ENCODE data around the gene B4GALT2. TPM values are rescaled to one million over a fixed set of nuclear protein-coding genes. Genes with fewer than 3 reads are reported as not detected.
A peak's percentile ranks its signal among the peaks of the same experiment; 100 is the strongest.

Gene B4GALT2
- polyA plus RNA-seq, 1 of the 3 experiments (the other 2 are of a cell fraction) = 48.0 TPM

DNA sequence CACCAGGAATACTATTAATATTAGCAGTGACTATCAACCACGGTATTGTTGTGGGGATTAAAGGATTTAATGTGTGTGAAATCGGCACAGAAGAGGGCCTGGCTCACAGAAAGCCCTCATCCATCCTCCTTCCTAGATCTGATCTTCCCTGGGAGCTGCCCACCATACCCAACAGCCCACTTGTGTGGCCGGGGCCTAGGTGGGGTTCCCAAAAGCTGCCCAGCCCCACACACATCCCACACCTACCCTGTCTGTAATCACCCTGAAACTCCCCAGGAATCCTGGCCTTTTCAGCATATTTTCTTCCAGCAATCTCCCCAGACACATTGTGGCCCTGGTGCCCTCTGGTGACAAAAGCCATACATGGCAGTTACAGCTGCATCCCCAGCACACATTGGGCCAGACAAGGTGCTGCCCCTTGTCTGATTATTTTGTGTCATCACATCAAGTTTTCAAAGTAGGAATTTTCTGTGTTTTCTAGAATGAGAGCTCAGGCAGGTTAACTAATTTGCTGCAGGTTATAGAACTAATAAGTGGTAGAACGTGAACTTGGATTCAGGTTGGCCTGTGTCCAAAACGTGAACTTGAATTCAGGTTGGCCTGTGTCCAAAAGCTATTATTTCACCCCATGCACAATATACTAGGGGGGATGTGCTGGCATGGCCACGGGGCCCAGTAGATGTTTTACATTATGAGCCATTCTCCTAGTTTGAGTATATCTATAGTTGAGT, 57.6 kb downstream of the B4GALT2 start:
- ChIA-PET CTCF (interaction anchor here (0.7 to 25.6 kb wide), 36 partner anchors 8 to 567 kb away, joined by 3 to 598 read pairs (median 4); partner anchors contain the start of genes ATP6V0B, CCDC24 and IPO13), POLR2A (no interaction called here)
- no peaks in the 10 kb centered on the region for H3K79me2 ChIP-seq (ENCODE audit: insufficient read depth)
- no peaks in the 10 kb centered on the region for H3K9me3 ChIP-seq
- H3K4me2 ChIP-seq = no peak overlapping the region
- H3K9me2 ChIP-seq = no peaks in the 10 kb centered on the region
- no peaks in the 10 kb centered on the region for H3K36me3 ChIP-seq (replicated peaks in 1 of 2; ENCODE audit: control insufficient read depth in 1 of 2, insufficient read depth in 2 of 2, low read length in 1 of 2)
- H3K4me3 ChIP-seq (ENCODE audit: low read depth in 2 of 2, low read length in 1 of 2) = no peak overlapping the region; a peak in 1 of 4 replicates
- H3K27me3 ChIP-seq (ENCODE audit: insufficient read depth) = no peaks in the 10 kb centered on the region
- H3K27ac ChIP-seq (ENCODE audit: low read depth in 2 of 2, low read length in 1 of 2) = peak overlapping the region in 1 of 2 experiments; percentile 74; a peak in 2 of 4 replicates
- H4K20me1 ChIP-seq (ENCODE audit: insufficient read depth) = no peaks in the 10 kb centered on the region
- TF ChIP-seq GATA2 (CRISPR knock-in tag; IDR thresholded peaks at IDR 0.05) = no peak
- no peak for TF ChIP-seq TEAD4 (IDR thresholded peaks at IDR 0.05; ENCODE audit: borderline replicate concordance, insufficient read depth)
- no peak for TF ChIP-seq TCF12 (IDR thresholded peaks at IDR 0.05)
- TF ChIP-seq, protein P1, sequence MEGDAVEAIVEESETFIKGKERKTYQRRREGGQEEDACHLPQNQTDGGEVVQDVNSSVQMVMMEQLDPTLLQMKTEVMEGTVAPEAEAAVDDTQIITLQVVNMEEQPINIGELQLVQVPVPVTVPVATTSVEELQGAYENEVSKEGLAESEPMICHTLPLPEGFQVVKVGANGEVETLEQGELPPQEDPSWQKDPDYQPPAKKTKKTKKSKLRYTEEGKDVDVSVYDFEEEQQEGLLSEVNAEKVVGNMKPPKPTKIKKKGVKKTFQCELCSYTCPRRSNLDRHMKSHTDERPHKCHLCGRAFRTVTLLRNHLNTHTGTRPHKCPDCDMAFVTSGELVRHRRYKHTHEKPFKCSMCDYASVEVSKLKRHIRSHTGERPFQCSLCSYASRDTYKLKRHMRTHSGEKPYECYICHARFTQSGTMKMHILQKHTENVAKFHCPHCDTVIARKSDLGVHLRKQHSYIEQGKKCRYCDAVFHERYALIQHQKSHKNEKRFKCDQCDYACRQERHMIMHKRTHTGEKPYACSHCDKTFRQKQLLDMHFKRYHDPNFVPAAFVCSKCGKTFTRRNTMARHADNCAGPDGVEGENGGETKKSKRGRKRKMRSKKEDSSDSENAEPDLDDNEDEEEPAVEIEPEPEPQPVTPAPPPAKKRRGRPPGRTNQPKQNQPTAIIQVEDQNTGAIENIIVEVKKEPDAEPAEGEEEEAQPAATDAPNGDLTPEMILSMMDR (IDR thresholded peaks at IDR 0.05) = peak; percentile 85
- peak; percentile 89 for TF ChIP-seq RAD21 (IDR thresholded peaks at IDR 0.05; ENCODE audit: low read length)
- TF ChIP-seq SMC3 (IDR thresholded peaks at IDR 0.05; ENCODE audit: low read depth, low read length) = peak; percentile 92
- TF ChIP-seq, protein P2, sequence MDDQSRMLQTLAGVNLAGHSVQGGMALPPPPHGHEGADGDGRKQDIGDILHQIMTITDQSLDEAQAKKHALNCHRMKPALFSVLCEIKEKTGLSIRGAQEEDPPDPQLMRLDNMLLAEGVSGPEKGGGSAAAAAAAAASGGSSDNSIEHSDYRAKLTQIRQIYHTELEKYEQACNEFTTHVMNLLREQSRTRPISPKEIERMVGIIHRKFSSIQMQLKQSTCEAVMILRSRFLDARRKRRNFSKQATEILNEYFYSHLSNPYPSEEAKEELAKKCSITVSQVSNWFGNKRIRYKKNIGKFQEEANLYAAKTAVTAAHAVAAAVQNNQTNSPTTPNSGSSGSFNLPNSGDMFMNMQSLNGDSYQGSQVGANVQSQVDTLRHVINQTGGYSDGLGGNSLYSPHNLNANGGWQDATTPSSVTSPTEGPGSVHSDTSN (IDR thresholded peaks at IDR 0.05) = no peak
- TF ChIP-seq, protein P3, sequence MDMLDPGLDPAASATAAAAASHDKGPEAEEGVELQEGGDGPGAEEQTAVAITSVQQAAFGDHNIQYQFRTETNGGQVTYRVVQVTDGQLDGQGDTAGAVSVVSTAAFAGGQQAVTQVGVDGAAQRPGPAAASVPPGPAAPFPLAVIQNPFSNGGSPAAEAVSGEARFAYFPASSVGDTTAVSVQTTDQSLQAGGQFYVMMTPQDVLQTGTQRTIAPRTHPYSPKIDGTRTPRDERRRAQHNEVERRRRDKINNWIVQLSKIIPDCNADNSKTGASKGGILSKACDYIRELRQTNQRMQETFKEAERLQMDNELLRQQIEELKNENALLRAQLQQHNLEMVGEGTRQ (IDR thresholded peaks at IDR 0.05; ENCODE audit: borderline replicate concordance, low read depth, low read length) = no peak
- 0 out of 2 replicates have a peak, but pooled peaks have one; percentile 44 for TF ChIP-seq SIN3A (IDR thresholded peaks at IDR 0.05; ENCODE audit: borderline replicate concordance, low read depth, low read length)
- TF ChIP-seq, protein P4, sequence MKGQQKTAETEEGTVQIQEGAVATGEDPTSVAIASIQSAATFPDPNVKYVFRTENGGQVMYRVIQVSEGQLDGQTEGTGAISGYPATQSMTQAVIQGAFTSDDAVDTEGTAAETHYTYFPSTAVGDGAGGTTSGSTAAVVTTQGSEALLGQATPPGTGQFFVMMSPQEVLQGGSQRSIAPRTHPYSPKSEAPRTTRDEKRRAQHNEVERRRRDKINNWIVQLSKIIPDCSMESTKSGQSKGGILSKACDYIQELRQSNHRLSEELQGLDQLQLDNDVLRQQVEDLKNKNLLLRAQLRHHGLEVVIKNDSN (IDR thresholded peaks at IDR 0.05; ENCODE audit: borderline replicate concordance, low read depth) = no peak
- no peak for TF ChIP-seq RXRA (IDR thresholded peaks at IDR 0.05; ENCODE audit: borderline replicate concordance, low read depth)
- no peak for TF ChIP-seq MEF2A (IDR thresholded peaks at IDR 0.05; ENCODE audit: borderline replicate concordance, low read depth)
- no peak for TF ChIP-seq FOXJ3 (CRISPR knock-in tag; IDR thresholded peaks at IDR 0.05)
- 0 out of 2 replicates have a peak, but pooled peaks have one; percentile 50 for TF ChIP-seq RCOR1 (IDR thresholded peaks at IDR 0.05; ENCODE audit: low read length)
- TF ChIP-seq NFIC (IDR thresholded peaks at IDR 0.05; ENCODE audit: borderline replicate concordance) = peak; percentile 79
- DNase-seq = peak; percentile 79
- H3F3A ChIP-seq (replicated peaks; ENCODE audit: insufficient read depth) = peaks cover 18% of the 10 kb centered on the region
- no peak overlapping the region for H2AFZ ChIP-seq (ENCODE audit: low read depth)
- WGBS (ENCODE audit: low lambda C conversion rate) = 13% methylated on average over 6 of the region's 6 CpGs
- H3K9ac ChIP-seq = no peak overlapping the region
- peaks cover 14 to 35% of the 10 kb centered on the region in 2 experiments; a peak in 3 of 4 replicates for H3K4me1 ChIP-seq (ENCODE audit: control insufficient read depth in 1 of 2, insufficient read depth in 2 of 2, low read depth in 1 of 2, low read length in 1 of 2)
